ACC112 (cell line): ENCODE results near the gene OSBPL7.

Experiments used
- H2AFZ ChIP-seq: fragments of 200-600 bp; sonication (generic); one replicate; pipeline ENCODE4 v1.6.0; 2017; ENCODE audit warnings: antibody characterized with exemption, low read length; ENCODE audit not compliant: unreplicated experiment
- H3K27ac ChIP-seq: fragments of 200-600 bp; sonication (generic); 2 replicates; pipeline ENCODE4 v1.5.1; 2014; ENCODE audit warnings: low read depth, mild to moderate bottlenecking, antibody characterized with exemption, low read length, moderate library complexity
- H3K27me3 ChIP-seq: fragments of 200-600 bp; sonication (generic); 2 replicates; pipeline ENCODE4 v1.6.1; 2014; ENCODE audit warnings: mild to moderate bottlenecking, antibody characterized with exemption, low read length, moderate library complexity, mixed read lengths; ENCODE audit not compliant: insufficient read depth
- H3K36me3 ChIP-seq: fragments of 200-600 bp; sonication (generic); 2 replicates; pipeline ENCODE4 v1.6.1; 2016; ENCODE audit warnings: mild to moderate bottlenecking, antibody characterized with exemption, low read length, moderate library complexity, mixed read lengths; ENCODE audit not compliant: insufficient read depth
- H3K4me1 ChIP-seq: fragments of 200-600 bp; sonication (generic); one replicate; pipeline ENCODE4 v1.6.1; 2016; ENCODE audit warnings: low read length, mixed read lengths; ENCODE audit not compliant: insufficient read depth, unreplicated experiment, control insufficient read depth
- H3K4me3 ChIP-seq: fragments of 200-600 bp; sonication (generic); 2 replicates; pipeline ENCODE4 v1.5.1; 2014; ENCODE audit warnings: mild to moderate bottlenecking, low read depth, low read length
- H3K79me2 ChIP-seq: fragments of 200-600 bp; sonication (generic); one replicate; pipeline ENCODE4 v1.6.0; 2016; ENCODE audit warnings: low read length; ENCODE audit not compliant: control insufficient read depth, unreplicated experiment, insufficient read depth

Gene OSBPL7

GRCh38 chr17:47847341-47848197, 26.0 kb upstream of the OSBPL7 start:
- Histone ChIP-seq H3K79me2 (no peaks in the 10 kb centered on the region), H3K27ac (no peak overlapping the region), H3K4me1 (peaks cover 9% of the 10 kb centered on the region), H3K27me3 (peaks cover 76% of the 10 kb centered on the region), H3K36me3 (no peaks in the 10 kb centered on the region), H2AFZ (no peak overlapping the region), H3K4me3 (no peak overlapping the region; the same call in 1 of the 2 replicates)

- H3K36me3 ChIP-seq = no peaks in the 10 kb centered on the region
- H3K4me1 ChIP-seq = peaks cover 2% of the 10 kb centered on the region
- H3K27ac ChIP-seq = no peak overlapping the region
- H2AFZ ChIP-seq = no peak overlapping the region
- H3K27me3 ChIP-seq = peaks cover 68% of the 10 kb centered on the region
- no peaks in the 10 kb centered on the region for H3K79me2 ChIP-seq
- H3K4me3 ChIP-seq = no peak overlapping the region; the same call in 1 of the 2 replicates
Measured at GRCh38 chr17:47846716-47847340, 25.2 kb upstream of the OSBPL7 start.

DNA sequence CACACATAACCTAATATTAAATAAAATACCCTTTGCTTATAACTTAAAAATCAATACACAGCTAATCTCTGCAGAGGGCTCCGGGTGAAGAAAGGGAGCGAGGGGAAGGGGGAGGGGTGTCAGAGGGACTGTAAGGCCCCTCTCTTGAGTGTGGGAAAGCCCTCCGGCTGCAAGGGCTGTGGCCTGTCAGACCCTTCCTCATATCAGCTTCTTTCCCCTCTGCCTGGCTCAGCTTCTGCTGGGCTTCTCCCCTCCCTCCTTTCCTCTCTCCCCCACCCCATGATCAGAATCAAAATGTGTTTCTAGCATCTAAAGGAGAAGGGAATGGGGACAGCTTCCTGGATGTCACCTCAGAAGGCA, 24.1 kb upstream of the OSBPL7 start:
- H3K36me3 ChIP-seq = no peaks in the 10 kb centered on the region
- no peak overlapping the region for H2AFZ ChIP-seq
- no peak overlapping the region for H3K27ac ChIP-seq
- H3K79me2 ChIP-seq = no peaks in the 10 kb centered on the region
- no peak overlapping the region for H3K4me3 ChIP-seq
- peaks cover 5% of the 10 kb centered on the region for H3K4me1 ChIP-seq
- H3K27me3 ChIP-seq = peaks cover 58% of the 10 kb centered on the region

DNA sequence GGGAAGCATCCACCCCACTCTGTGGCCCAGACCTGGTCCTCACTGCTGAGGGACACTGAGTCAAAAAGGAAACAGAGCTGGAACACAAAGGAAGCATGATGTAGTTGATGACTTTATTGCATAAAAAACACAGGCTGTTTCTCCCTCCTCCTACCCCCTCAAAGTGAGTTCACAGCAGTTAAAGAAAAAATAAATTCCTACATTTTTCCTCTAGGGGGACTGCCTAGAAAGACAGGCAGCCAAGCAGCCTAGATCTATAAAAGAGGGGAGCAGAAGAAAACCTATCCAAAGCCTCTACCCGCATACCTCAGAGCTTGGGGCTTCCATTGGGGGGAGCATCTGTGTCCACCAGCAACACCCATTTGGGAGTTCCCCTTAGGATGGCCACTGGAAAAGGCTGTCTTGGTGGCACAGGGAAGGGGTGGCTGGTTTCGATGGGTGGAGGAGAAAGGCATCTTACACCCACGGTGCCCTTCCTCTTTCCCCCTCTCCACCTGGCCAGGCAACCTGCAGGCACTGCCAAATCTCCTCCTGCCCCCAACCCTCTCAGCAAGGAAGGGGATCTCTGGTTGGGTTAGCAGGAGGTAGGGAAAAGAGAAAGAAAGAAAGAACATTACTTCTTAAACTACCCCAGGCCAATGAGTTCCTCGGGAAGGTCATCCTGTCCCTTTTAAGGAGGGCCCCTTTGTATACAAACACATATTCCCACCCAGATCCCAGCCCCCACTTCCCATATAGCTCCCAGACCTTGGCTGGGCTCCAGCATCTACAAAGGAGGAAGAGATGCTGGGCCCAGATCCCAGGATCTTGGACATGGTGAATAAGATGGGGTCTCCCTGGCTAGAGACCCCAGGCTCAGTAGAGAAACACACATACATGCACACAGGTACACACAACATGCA, 23.5 kb upstream of the OSBPL7 start:
- Histone ChIP-seq H3K27ac (no peak overlapping the region), H3K79me2 (no peaks in the 10 kb centered on the region), H3K4me1 (peaks cover 5% of the 10 kb centered on the region), H2AFZ (no peak overlapping the region), H3K36me3 (no peaks in the 10 kb centered on the region), H3K4me3 (no peak overlapping the region), H3K27me3 (peaks cover 52% of the 10 kb centered on the region)

GRCh38 chr17:47844227-47844626, 22.6 kb upstream of the OSBPL7 start:
- no peaks in the 10 kb centered on the region for H3K79me2 ChIP-seq
- H3K4me3 ChIP-seq = no peak overlapping the region
- H3K4me1 ChIP-seq = peaks cover 5% of the 10 kb centered on the region
- H3K27me3 ChIP-seq = peaks cover 44% of the 10 kb centered on the region
- H2AFZ ChIP-seq = no peak overlapping the region
- no peaks in the 10 kb centered on the region for H3K36me3 ChIP-seq
- H3K27ac ChIP-seq = no peak overlapping the region

GRCh38 chr17:47843391-47843730, 21.8 kb upstream of the OSBPL7 start:
- peaks cover 5% of the 10 kb centered on the region for H3K4me1 ChIP-seq
- H2AFZ ChIP-seq = no peak overlapping the region
- H3K27ac ChIP-seq = no peak overlapping the region
- H3K79me2 ChIP-seq = no peaks in the 10 kb centered on the region
- H3K4me3 ChIP-seq = no peak overlapping the region
- H3K36me3 ChIP-seq = no peaks in the 10 kb centered on the region
- peaks cover 35% of the 10 kb centered on the region for H3K27me3 ChIP-seq

GRCh38 chr17:47841488-47842291, 20.1 kb upstream of the OSBPL7 start:
- Histone ChIP-seq H3K27me3 (peaks cover 18% of the 10 kb centered on the region), H3K36me3 (no peaks in the 10 kb centered on the region; the same call in 1 of the 2 replicates), H2AFZ (peak overlapping the region; percentile 90), H3K79me2 (no peaks in the 10 kb centered on the region), H3K27ac (no peak overlapping the region), H3K4me1 (peaks cover 15% of the 10 kb centered on the region), H3K4me3 (peak overlapping the region; percentile 91)

DNA sequence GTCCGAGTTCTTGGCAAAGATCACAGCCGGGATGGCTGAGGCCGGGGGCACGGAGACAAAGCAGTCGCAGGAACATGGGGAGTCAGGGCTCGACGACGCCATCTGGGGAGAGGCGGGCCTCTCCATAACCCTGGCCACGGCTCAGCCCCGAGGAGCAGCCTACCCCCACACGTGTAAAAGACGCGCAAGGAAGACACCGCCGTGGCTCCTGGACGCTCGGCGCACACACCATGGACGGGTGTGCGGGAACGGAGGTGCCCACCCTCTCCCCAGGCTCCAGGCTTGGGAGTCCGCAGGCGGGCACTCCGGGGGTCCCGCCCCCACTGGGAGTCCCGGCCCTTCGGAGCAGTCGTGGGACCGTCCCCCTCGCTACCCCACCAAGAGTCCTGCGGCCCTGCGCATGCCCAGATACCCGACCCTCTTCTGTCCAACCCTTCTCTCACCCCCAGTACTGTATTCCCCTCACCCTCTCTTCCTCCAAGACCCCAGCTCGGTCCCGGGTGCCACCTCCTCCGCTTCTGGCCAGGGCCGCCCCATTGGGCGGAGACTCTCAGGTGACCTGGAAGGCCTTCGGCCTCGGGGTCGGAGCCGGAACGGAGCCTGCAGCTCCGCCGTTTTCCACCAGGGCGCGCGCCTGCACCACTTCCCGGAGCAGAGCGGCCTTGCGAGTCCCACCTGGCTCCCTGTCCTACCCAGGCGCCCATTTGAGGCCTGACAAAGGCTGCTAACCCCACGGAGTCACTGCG, 19.3 kb upstream of the OSBPL7 start, which contains the start of gene SCRN2:
SCRN2 (minus strand) TSS at position 532 of the 746 bp plus-strand sequence; CDS start at position 102, 430 bp downstream.
- Histone ChIP-seq H3K4me3 (peak within 1 kb of the TSS; percentile 91), H3K36me3 (no peaks in the 10 kb centered on the region; the same call in 1 of the 2 replicates), H2AFZ (peak within 1 kb of the TSS; percentile 96), H3K79me2 (no peaks in the 10 kb centered on the region), H3K27ac (no peak within 1 kb of the TSS), H3K27me3 (peaks cover 11% of the 10 kb centered on the region), H3K4me1 (peaks cover 15% of the 10 kb centered on the region)

GRCh38 chr17:47840001-47840741, 18.6 kb upstream of the OSBPL7 start:
- Histone ChIP-seq H3K27me3 (peaks cover 3% of the 10 kb centered on the region), H3K4me1 (peaks cover 15% of the 10 kb centered on the region), H3K4me3 (peak overlapping the region; percentile 91), H3K27ac (no peak overlapping the region), H3K79me2 (no peaks in the 10 kb centered on the region), H3K36me3 (no peaks in the 10 kb centered on the region; the same call in 1 of the 2 replicates), H2AFZ (peak overlapping the region; percentile 96)
